ENCODE measurements around the gene SPRN. TPM values are rescaled to one million over a fixed set of nuclear protein-coding genes. Genes with fewer than 3 reads are reported as not detected.

Gene SPRN
- polyA plus RNA-seq, 4 donors = 0.81 to 3.3 (median 0.99) TPM

GRCh38 chr10:133397938-133398337 is 26.5 kb downstream of the SPRN start:
- WGBS, 3 donors = 97 to 99% (median 98%) methylated on average over 7 of the region's 7 CpGs
- Histone ChIP-seq H3K27ac (ENCODE audit: low read depth in 1 of 3, low read length in 2 of 3) (no peak overlapping the region), H3K4me3 (ENCODE audit: low read depth in 1 of 3, low read length in 3 of 3) (no peak overlapping the region), H3K9me3 (ENCODE audit: control insufficient read depth in 2 of 2, insufficient read depth in 1 of 2, low read depth in 1 of 2, low read length in 1 of 2) (no peaks in the 10 kb centered on the region), H3K36me3 (ENCODE audit: control insufficient read depth in 3 of 3, insufficient read depth in 2 of 3, low read depth in 1 of 3, low read length in 3 of 3) (peaks cover 0 to 66% (median 7%) of the 10 kb centered on the region in 3 donors), H3K27me3 (ENCODE audit: control insufficient read depth in 3 of 3, insufficient read depth in 3 of 3, low read length in 3 of 3) (no peaks in the 10 kb centered on the region), H3K4me1 (ENCODE audit: control insufficient read depth in 3 of 3, insufficient read depth in 2 of 3, low read depth in 1 of 3, low read length in 2 of 3) (peaks cover 0 to 8% (median 3%) of the 10 kb centered on the region in 3 donors)
- no peak for FAIRE-seq
- no peak for DNase-seq

DNA sequence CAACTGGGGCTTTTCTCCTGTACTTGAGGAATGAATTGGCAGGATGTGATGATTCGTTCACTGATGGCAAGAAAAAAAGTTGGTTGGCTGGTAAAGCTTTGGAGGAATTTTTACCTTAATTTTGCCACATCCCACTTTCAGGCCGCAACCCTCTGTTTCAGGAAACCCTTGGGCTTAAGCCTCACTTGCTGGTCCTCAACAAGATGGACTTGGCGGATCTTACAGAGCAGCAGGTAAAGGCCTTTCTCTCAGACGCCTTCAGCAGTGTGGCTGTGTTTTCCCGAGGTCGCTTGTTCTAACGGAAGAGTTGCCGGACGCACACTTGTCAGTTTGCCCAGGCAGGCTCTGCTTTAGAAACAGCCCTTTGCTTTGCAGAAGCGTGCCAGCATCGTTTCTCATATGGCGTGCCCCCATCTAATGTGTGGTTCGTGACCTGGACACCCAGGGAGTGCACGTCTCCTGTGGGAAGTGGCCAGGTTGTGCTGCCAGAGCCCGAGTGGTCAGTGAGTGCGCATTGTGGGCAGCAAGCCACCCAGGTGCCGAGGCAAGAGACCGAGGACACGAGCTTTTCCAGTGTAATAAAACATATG is 28.3 kb downstream of the SPRN start:
- WGBS, 3 donors = 95 to 96% (median 96%) methylated on average over 19 of the region's 19 CpGs
- Histone ChIP-seq H3K4me3 (ENCODE audit: low read depth in 1 of 3, low read length in 3 of 3) (no peak overlapping the region), H3K27me3 (ENCODE audit: control insufficient read depth in 3 of 3, insufficient read depth in 3 of 3, low read length in 3 of 3) (no peaks in the 10 kb centered on the region), H3K27ac (ENCODE audit: low read depth in 1 of 3, low read length in 2 of 3) (no peak overlapping the region), H3K9me3 (ENCODE audit: control insufficient read depth in 2 of 2, insufficient read depth in 1 of 2, low read depth in 1 of 2, low read length in 1 of 2) (no peaks in the 10 kb centered on the region), H3K4me1 (ENCODE audit: control insufficient read depth in 3 of 3, insufficient read depth in 2 of 3, low read depth in 1 of 3, low read length in 2 of 3) (peaks cover 0 to 8% (median 3%) of the 10 kb centered on the region in 3 donors), H3K36me3 (ENCODE audit: control insufficient read depth in 3 of 3, insufficient read depth in 2 of 3, low read depth in 1 of 3, low read length in 3 of 3) (peaks cover 0 to 55% (median 8%) of the 10 kb centered on the region in 3 donors)
- no peak for FAIRE-seq
- DNase-seq = no peak

DNA sequence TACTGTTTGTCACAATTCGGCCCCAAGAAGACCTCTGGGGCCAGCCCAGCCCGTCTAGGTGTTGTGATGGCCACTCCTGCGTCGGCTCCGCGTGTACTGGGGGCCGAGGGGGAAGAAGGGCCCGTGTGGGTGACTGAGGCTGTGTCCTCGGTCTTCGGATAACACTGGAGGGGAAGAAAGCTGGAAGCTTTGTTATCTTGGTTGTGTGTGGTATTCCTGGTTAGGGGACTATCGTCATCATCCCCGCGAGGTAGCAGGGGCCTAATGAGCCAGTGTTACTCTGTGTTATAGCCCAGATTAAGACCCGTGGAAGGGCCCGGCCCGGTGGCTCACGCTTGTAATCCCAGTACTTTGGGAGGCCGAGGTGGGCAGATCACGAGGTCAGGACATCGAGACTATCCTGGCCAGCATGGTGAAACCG is 29.6 kb downstream of the SPRN start:
- Histone ChIP-seq H3K9me3 (ENCODE audit: control insufficient read depth in 2 of 2, insufficient read depth in 1 of 2, low read depth in 1 of 2, low read length in 1 of 2) (no peaks in the 10 kb centered on the region), H3K4me3 (ENCODE audit: low read depth in 1 of 3, low read length in 3 of 3) (peak overlapping the region; percentile 75 to 78 (median 75)), H3K36me3 (ENCODE audit: control insufficient read depth in 3 of 3, insufficient read depth in 2 of 3, low read depth in 1 of 3, low read length in 3 of 3) (peaks cover 0 to 54% (median 10%) of the 10 kb centered on the region in 3 donors), H3K27ac (ENCODE audit: low read depth in 1 of 3, low read length in 2 of 3) (peak overlapping the region; percentile 78 to 94 (median 86)), H3K4me1 (ENCODE audit: control insufficient read depth in 3 of 3, insufficient read depth in 2 of 3, low read depth in 1 of 3, low read length in 2 of 3) (peaks cover 0 to 2% (median 0%) of the 10 kb centered on the region in 3 donors), H3K27me3 (ENCODE audit: control insufficient read depth in 3 of 3, insufficient read depth in 3 of 3, low read length in 3 of 3) (no peaks in the 10 kb centered on the region)
- 14 to 25% (median 20%) methylated on average over 21 of the region's 21 CpGs for WGBS, 3 donors
- FAIRE-seq (no peak), DNase-seq (peak in 1 of 2 donors; percentile 22)

DNA sequence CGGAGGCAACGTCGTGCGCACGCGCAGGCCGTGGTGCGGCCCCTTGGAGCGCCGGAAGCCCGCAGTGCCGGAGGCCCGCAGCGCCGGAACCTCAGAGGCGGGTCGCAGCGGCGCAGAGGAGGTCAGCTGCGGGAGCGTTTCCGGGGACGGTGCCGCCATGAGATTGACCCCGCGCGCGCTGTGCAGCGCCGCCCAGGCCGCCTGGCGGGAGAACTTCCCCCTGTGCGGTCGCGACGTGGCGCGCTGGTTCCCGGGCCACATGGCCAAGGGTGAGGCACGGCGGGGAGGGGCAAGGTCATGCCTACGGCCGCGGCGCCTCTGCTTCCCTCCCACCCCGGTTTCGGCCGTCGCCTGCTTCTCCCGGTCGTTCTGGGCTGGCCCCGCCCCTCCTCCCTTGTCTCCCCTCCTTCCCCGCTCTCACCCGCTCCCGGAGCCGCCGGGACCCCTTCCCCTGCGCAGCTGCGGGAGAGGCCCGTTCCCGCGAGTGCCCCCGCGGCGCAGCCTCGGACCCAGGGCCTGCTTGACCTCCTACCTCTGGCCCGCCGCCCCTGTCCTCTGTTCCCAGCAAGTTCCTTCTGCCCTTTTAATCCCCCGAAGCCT is 30.3 kb downstream of the SPRN start, which contains the start of gene MTG1:
Gene MTG1 (plus strand): TSS at position 94 of the 600 bp plus-strand sequence. CDS start 64 bp downstream, at position 158.
- Histone ChIP-seq H3K27me3 (ENCODE audit: control insufficient read depth in 3 of 3, insufficient read depth in 3 of 3, low read length in 3 of 3) (no peaks in the 10 kb centered on the region), H3K36me3 (ENCODE audit: control insufficient read depth in 3 of 3, insufficient read depth in 2 of 3, low read depth in 1 of 3, low read length in 3 of 3) (peaks cover 0 to 52% (median 8%) of the 10 kb centered on the region in 3 donors), H3K4me3 (ENCODE audit: low read depth in 1 of 3, low read length in 3 of 3) (peak within 1 kb of the TSS; percentile 75 to 78 (median 75)), H3K4me1 (ENCODE audit: control insufficient read depth in 3 of 3, insufficient read depth in 2 of 3, low read depth in 1 of 3, low read length in 2 of 3) (peaks cover 0 to 2% (median 0%) of the 10 kb centered on the region in 3 donors), H3K27ac (ENCODE audit: low read depth in 1 of 3, low read length in 2 of 3) (peak within 1 kb of the TSS; percentile 78 to 94 (median 86)), H3K9me3 (ENCODE audit: control insufficient read depth in 2 of 2, insufficient read depth in 1 of 2, low read depth in 1 of 2, low read length in 1 of 2) (no peaks in the 10 kb centered on the region)
- WGBS, 3 donors = 0 to 1% (median 0%) methylated on average over 40 to 69 of the region's 69 CpGs
- FAIRE-seq (no peak), DNase-seq (peak; percentile 95 to 97)

DNA sequence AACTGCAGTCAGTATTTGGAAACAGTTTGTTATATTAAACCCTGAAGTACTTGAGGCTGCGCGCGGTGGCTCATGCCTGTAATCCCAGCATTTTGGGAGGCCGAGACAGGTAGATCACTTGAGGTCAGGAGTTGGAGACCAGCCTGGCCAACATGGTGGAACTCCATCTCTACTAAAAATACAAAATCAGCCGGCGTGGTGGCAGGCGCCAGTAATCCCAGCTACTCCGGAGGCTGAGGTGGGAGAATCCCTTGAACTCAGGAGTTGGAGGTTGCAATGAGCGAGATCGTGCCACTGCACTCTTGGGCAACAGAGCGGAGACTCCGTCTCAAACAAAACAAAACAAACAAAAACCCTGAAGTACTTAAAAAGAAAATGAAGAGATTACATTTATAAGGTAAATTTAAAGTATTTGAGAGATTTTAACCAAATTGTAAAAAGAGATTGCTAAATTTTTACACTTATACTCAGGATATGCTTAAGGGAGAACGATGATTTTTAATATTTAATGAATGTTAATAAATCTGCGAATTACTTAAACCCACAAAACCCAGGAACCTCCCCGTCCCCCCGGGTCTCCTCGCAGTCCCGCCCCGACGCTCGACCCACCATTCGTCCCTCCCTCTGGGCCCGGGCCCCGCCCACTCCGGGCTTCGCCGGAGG is 30.9 kb downstream of the SPRN start:
- Histone ChIP-seq H3K36me3 (ENCODE audit: control insufficient read depth in 3 of 3, insufficient read depth in 2 of 3, low read depth in 1 of 3, low read length in 3 of 3) (peaks cover 0 to 47% (median 4%) of the 10 kb centered on the region in 3 donors), H3K27ac (ENCODE audit: low read depth in 1 of 3, low read length in 2 of 3) (peak overlapping the region in 2 of 3 donors; percentile 18 to 86), H3K4me3 (ENCODE audit: low read depth in 1 of 3, low read length in 3 of 3) (peak overlapping the region; percentile 75 to 78 (median 75)), H3K9me3 (ENCODE audit: control insufficient read depth in 2 of 2, insufficient read depth in 1 of 2, low read depth in 1 of 2, low read length in 1 of 2) (no peaks in the 10 kb centered on the region), H3K4me1 (ENCODE audit: control insufficient read depth in 3 of 3, insufficient read depth in 2 of 3, low read depth in 1 of 3, low read length in 2 of 3) (peaks cover 0 to 2% (median 0%) of the 10 kb centered on the region in 3 donors), H3K27me3 (ENCODE audit: control insufficient read depth in 3 of 3, insufficient read depth in 3 of 3, low read length in 3 of 3) (no peaks in the 10 kb centered on the region)
- DNase-seq = no peak
- FAIRE-seq = no peak
- 35 to 37% (median 36%) methylated on average over 27 of the region's 27 CpGs for WGBS, 3 donors

DNA sequence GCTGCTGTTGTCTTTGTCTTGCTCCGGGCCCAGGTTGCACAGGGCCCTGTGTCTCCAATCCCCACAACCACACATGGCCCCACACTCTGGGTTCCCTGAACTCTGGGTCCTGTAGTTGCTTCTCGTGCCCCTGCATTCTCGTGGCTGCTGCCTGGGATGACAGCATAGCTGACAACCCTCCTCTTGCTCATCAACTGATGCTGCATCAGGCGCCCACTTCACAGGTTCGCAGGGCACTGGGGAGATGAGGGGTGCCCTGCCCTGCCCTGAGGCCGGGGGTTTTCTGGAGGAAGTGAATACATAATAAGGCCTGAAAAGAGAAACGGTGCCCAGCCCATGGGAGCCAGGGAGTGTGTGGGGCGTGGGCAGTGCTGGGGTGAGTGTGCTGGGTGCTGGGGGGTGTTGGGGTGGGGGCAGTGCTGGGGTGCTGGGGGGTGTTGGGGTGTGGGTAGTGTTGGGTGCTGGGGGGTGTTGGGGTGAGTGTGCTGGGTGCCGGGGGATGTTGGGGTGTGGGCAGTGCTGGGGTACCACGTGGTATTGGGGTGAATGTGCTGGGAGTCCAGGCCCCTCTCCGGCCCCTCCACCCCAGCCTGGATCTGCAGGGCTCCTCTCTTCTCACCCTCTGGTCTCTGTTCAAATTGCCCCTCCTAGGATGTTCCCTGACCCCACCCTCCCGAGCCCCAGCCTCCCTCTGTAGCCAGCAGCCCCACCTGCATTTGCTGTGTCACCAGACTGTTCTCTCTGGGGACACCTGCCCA is 32.5 kb downstream of the SPRN start:
- Histone ChIP-seq H3K36me3 (ENCODE audit: control insufficient read depth in 3 of 3, insufficient read depth in 2 of 3, low read depth in 1 of 3, low read length in 3 of 3) (peaks cover 0 to 38% (median 2%) of the 10 kb centered on the region in 3 donors), H3K4me3 (ENCODE audit: low read depth in 1 of 3, low read length in 3 of 3) (no peak overlapping the region), H3K9me3 (ENCODE audit: control insufficient read depth in 2 of 2, insufficient read depth in 1 of 2, low read depth in 1 of 2, low read length in 1 of 2) (no peaks in the 10 kb centered on the region), H3K27ac (ENCODE audit: low read depth in 1 of 3, low read length in 2 of 3) (no peak overlapping the region), H3K27me3 (ENCODE audit: control insufficient read depth in 3 of 3, insufficient read depth in 3 of 3, low read length in 3 of 3) (no peaks in the 10 kb centered on the region), H3K4me1 (ENCODE audit: control insufficient read depth in 3 of 3, insufficient read depth in 2 of 3, low read depth in 1 of 3, low read length in 2 of 3) (peaks cover 0 to 2% (median 0%) of the 10 kb centered on the region in 3 donors)
- no peak for DNase-seq
- no peak for FAIRE-seq
- WGBS, 3 donors = 77 to 89% (median 80%) methylated on average over 10 to 12 of the region's 12 CpGs

DNA sequence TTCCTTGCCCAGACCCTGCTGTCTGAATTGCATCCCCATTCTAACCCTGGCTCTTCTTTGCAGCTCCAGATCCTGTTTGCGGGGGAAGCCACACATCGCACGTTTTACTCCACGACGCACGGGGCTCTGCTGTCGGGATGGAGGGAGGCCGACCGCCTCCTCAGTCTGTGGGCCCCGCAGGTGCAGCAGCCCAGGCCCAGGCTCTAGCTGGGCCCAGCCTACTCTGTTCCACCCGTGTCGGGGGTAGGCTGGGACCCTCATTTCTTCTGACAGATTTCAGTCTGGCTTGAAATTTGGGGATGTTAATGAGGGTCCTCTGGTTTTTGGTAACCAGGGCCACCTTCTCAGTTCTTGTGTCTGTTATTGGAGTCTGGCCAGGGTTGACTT is 33.2 kb downstream of the SPRN start:
- DNase-seq (no peak), FAIRE-seq (no peak)
- Histone ChIP-seq H3K4me1 (ENCODE audit: control insufficient read depth in 3 of 3, insufficient read depth in 2 of 3, low read depth in 1 of 3, low read length in 2 of 3) (peaks cover 0 to 2% (median 0%) of the 10 kb centered on the region in 3 donors), H3K9me3 (ENCODE audit: control insufficient read depth in 2 of 2, insufficient read depth in 1 of 2, low read depth in 1 of 2, low read length in 1 of 2) (no peaks in the 10 kb centered on the region), H3K36me3 (ENCODE audit: control insufficient read depth in 3 of 3, insufficient read depth in 2 of 3, low read depth in 1 of 3, low read length in 3 of 3) (peaks cover 0 to 33% (median 2%) of the 10 kb centered on the region in 3 donors), H3K27ac (ENCODE audit: low read depth in 1 of 3, low read length in 2 of 3) (peak overlapping the region in 1 of 3 donors; percentile 92), H3K4me3 (ENCODE audit: low read depth in 1 of 3, low read length in 3 of 3) (no peak overlapping the region), H3K27me3 (ENCODE audit: control insufficient read depth in 3 of 3, insufficient read depth in 3 of 3, low read length in 3 of 3) (no peaks in the 10 kb centered on the region)
- WGBS, 3 donors = 94 to 98% (median 95%) methylated on average over 12 of the region's 12 CpGs
